CD4-positive, alpha-beta T cell (primary cell): ENCODE data around the gene TTLL1. TPM values are rescaled to one million over a fixed set of nuclear protein-coding genes. Genes with fewer than 3 reads are reported as not detected.

Source experiments
- ATAC-seq: fragments of 200-7000 bp; cut with Tn5 transposase; one replicate; pipeline ENCODE4 v1.10.0; 2022; ENCODE audit warnings: mild to moderate bottlenecking; ENCODE audit not compliant: poor library complexity
- CTCF ChIA-PET: fragments of 350-600 bp; sonication (Branson Sonifier 250); formaldehyde crosslinking; loops from one replicate; lab custom pipeline; 2021; ENCODE audit warnings: antibody characterized with exemption, inconsistent platforms; lab: Charles Lee
- POLR2A ChIA-PET: fragments of 350-600 bp; sonication (Branson Sonifier 250); formaldehyde crosslinking; loops from one replicate; lab custom pipeline; 2021; ENCODE audit warnings: antibody characterized with exemption, inconsistent platforms; lab: Charles Lee
- DNase-seq, 14 experiments: peaks; one replicate each; pipeline ENCODE4 v3.0.0-alpha.2; 2013 to 2020; ENCODE audit warnings: mixed read lengths in 2 of 14
- H3K27ac ChIP-seq, 2 donors: one replicate each; pipeline versions ENCODE4 v1.5.1 to v1.7.0; 2013; ENCODE audit warnings: low read length in 2 of 2, low read depth in 1 of 2, mild to moderate bottlenecking in 1 of 2
- H3K27me3 ChIP-seq, 2 experiments: 1 replicate in 1 of 2; 2 replicates in 1 of 2; pipeline versions ENCODE4 v1.6.1 to v1.7.0; 2013; ENCODE audit warnings: low read length in 2 of 2, control low read depth in 1 of 2, mild to moderate bottlenecking in 1 of 2, moderate library complexity in 1 of 2; ENCODE audit not compliant: insufficient read depth in 2 of 2, control insufficient read depth in 1 of 2
- H3K36me3 ChIP-seq: one replicate; pipeline ENCODE4 v1.6.1; 2013; ENCODE audit warnings: low read length, control low read depth; ENCODE audit not compliant: insufficient read depth
- H3K4me1 ChIP-seq: one replicate; pipeline ENCODE4 v1.6.1; 2013; ENCODE audit warnings: low read length, control low read depth; ENCODE audit not compliant: insufficient read depth
- H3K4me3 ChIP-seq: one replicate; pipeline ENCODE4 v1.5.1; 2013; ENCODE audit warnings: mild to moderate bottlenecking, low read length, moderate library complexity
- H3K9me3 ChIP-seq, 2 experiments: 1 replicate in 1 of 2; 2 replicates in 1 of 2; pipeline versions ENCODE4 v1.6.1 to v1.7.0; 2013; ENCODE audit warnings: low read length in 2 of 2, mild to moderate bottlenecking in 2 of 2, control low read depth in 1 of 2, moderate library complexity in 1 of 2; ENCODE audit not compliant: control insufficient read depth in 1 of 2, insufficient read depth in 1 of 2
- H3K27ac Mint-ChIP-seq: one replicate; pipeline ENCODE4 v1.8.0; 2020; ENCODE audit warnings: mixed read lengths
- H3K27me3 Mint-ChIP-seq: one replicate; pipeline ENCODE4 v1.8.0; 2021; ENCODE audit warnings: mixed read lengths
- H3K36me3 Mint-ChIP-seq: one replicate; pipeline ENCODE4 v1.8.0; 2021; ENCODE audit warnings: low read depth, mixed read lengths
- H3K4me1 Mint-ChIP-seq: one replicate; pipeline ENCODE4 v1.8.0; 2021; ENCODE audit warnings: low read depth, mixed read lengths
- H3K4me3 Mint-ChIP-seq: one replicate; pipeline ENCODE4 v1.8.0; 2020; ENCODE audit warnings: mild to moderate bottlenecking, mixed read lengths
- H3K9me3 Mint-ChIP-seq: one replicate; pipeline ENCODE4 v1.8.0; 2020; ENCODE audit warnings: mixed read lengths
- CTCF ChIP-seq: fragments of 200-600 bp; IDR thresholded peaks from one replicate; pipeline ENCODE4 v1.8.0; 2022; ENCODE audit warnings: antibody characterized with exemption, mild to moderate bottlenecking
- intact Hi-C, 2 experiments: fragments of 100-400 bp; cut with DNase I in 1 of 2; cut with micrococcal nuclease in 1 of 2; formaldehyde crosslinking; loops; one replicate each; pipeline versions ENCODE4 v1.15.1 to v1.9.0; 2023 to 2025; cut with DNase I, micrococcal nuclease
- total RNA-seq, 174 experiments: library from RNA in 2 of 174; stranded (reverse) in 2 of 174; gene quantifications; one replicate each; pipeline ENCODE4 v1.2.3 and lab custom pipeline; 2021 to 2026

Gene TTLL1
- total RNA-seq, 2 experiments from 2014 or later, result 2.6 to 2.8 TPM

- Mint-ChIP-seq H3K4me3 (peak overlapping the region; percentile 56), H3K27ac (peak overlapping the region; percentile 51), H3K27me3 (no peaks in the 10 kb centered on the region), H3K4me1 (peaks cover 16% of the 10 kb centered on the region), H3K36me3 (peaks cover 4% of the 10 kb centered on the region), H3K9me3 (no peaks in the 10 kb centered on the region)
- ATAC-seq, result no peak
- Histone ChIP-seq H3K9me3 (no peaks in the 10 kb centered on the region), H3K36me3 (peaks cover 2% of the 10 kb centered on the region), H3K27ac (no peak overlapping the region), H3K27me3 (no peaks in the 10 kb centered on the region), H3K4me3 (no peak overlapping the region), H3K4me1 (peaks cover 31% of the 10 kb centered on the region)
- DNase-seq, result peak in 3 of 14 experiments; percentile 21 to 63 (median 43)
- ChIA-PET POLR2A (no interaction called here), CTCF (no interaction called here)
- intact Hi-C loops, result no loop called here
- TF ChIP-seq CTCF, result no peak
Measured at GRCh38 chr22:43085658-43086606, 3.3 kb downstream of the TTLL1 start.

- H3K27ac Mint-ChIP-seq, result no peak overlapping the region
- H3K4me1 ChIP-seq, result peaks cover 12% of the 10 kb centered on the region
- H3K36me3 Mint-ChIP-seq, result no peaks in the 10 kb centered on the region
- no peaks in the 10 kb centered on the region for H3K27me3 Mint-ChIP-seq
- H3K27me3 ChIP-seq, result no peaks in the 10 kb centered on the region
- H3K27ac ChIP-seq, result no peak overlapping the region
- CTCF ChIA-PET, result no interaction called here
- TF ChIP-seq CTCF, result no peak
- H3K4me3 ChIP-seq, result no peak overlapping the region
- ATAC-seq (no peak), DNase-seq (no peak)
- no peaks in the 10 kb centered on the region for H3K9me3 Mint-ChIP-seq
- peaks cover 2% of the 10 kb centered on the region for H3K36me3 ChIP-seq
- POLR2A ChIA-PET, result no interaction called here
- H3K4me3 Mint-ChIP-seq, result no peak overlapping the region
- intact Hi-C loops, result no loop called here
- H3K9me3 ChIP-seq, result no peaks in the 10 kb centered on the region
- H3K4me1 Mint-ChIP-seq, result peaks cover 8% of the 10 kb centered on the region
Measured at GRCh38 chr22:43081968-43082367, 7.2 kb downstream of the TTLL1 start.

GRCh38 chr22:43080616-43081015 is 8.6 kb downstream of the TTLL1 start:
- POLR2A ChIA-PET, result no interaction called here
- no peak for DNase-seq
- Mint-ChIP-seq H3K4me1 (no peaks in the 10 kb centered on the region), H3K9me3 (no peaks in the 10 kb centered on the region), H3K36me3 (peaks cover under 1% of the 10 kb centered on the region), H3K27ac (no peak overlapping the region), H3K4me3 (no peak overlapping the region), H3K27me3 (no peaks in the 10 kb centered on the region)
- H3K4me1 ChIP-seq, result peaks cover under 1% of the 10 kb centered on the region
- CTCF ChIA-PET, result no interaction called here
- no peaks in the 10 kb centered on the region for H3K9me3 ChIP-seq
- peaks cover under 1% of the 10 kb centered on the region for H3K36me3 ChIP-seq
- intact Hi-C loops, result no loop called here
- no peak for ATAC-seq
- no peaks in the 10 kb centered on the region for H3K27me3 ChIP-seq
- H3K27ac ChIP-seq, result no peak overlapping the region
- no peak overlapping the region for H3K4me3 ChIP-seq
- no peak for TF ChIP-seq CTCF
